ENCODE measurements around the gene NDUFV1. TPM values are rescaled to one million over a fixed set of nuclear protein-coding genes. Genes with fewer than 3 reads are reported as not detected.

NDUFV1 gene
- total RNA-seq = 168 and 191 TPM in 2 replicates

GRCh38 chr11:67606492-67607295 is at the start of gene NDUFV1:
NDUFV1 (plus strand) TSS chr11:67606936; CDS start chr11:67607005, 69 bp downstream.

GRCh38 chr11:67583247-67584204 is 23.2 kb upstream of the NDUFV1 start, which contains the start of gene GSTP1:
GSTP1 (plus strand) TSS chr11:67583812; CDS start chr11:67583844, 32 bp downstream.

DNA sequence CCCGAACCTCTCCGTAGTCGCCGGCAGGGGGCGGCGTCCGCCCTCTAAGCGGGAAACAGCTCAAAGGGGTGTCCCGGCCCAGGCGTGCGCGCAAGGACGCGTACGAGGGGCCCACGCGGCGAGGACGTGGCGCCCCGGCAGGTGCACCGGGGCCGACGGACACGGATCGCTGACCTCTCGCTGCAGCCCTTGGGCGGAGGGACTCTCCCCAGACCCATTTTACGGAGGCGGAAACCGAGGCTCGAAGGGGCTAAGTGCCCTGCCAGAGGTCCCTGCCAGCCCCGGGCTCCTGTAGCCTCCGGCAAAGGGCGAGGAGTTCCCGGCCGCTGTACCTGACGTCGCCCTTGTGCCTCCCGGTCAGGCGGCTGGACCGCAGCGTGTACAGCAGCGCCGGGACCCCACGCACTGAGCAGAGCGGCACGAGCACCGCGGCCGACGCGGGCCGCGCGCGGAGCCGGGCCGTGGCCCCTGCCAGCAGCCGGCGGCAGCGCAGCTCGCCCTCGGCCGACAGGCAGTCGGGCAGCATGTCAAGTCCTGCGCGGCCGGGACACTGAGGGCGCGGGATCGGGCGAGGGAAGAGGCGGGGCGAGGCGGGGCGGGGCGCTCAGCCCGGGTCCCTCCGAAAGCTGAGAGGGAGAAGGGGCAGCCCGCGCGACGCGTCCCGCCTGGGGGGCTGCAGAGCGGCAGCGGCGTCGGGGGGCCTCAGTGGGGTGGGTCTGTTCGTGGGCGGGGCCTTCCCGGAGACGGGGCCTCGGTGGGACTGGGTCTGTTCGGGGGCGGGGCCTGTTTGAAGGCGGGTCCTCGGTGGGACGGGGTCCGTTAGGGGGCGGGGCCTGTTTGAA is 22.9 kb downstream of the NDUFV1 start, which contains the start of gene NUDT8:
TSS of gene NUDT8 (minus strand) at position 552 of the 842 bp plus-strand sequence. CDS start at position 526, 26 bp downstream.

DNA sequence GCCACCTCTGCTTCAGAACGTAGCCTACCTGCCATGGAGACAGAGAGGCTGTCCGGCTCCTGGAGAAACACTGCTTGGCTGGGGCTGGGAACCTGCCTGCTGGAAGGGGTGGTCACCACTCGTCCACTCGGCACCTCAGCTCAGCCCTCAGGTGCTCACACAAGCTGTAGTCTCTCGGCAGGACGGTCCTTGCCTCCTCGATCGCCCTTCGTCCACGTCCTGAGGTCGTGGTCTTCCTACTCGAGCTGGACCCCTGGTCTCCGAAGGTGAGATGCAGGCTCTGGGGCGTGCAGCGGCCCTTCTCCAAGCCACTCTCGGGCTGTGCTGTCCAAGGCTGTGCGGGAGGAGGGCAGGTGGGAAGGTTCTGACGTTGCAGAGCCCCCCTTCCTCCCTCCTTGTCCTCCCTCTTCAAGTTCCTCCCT is 32.7 kb downstream of the NDUFV1 start, which contains the start of gene TBX10:
TSS of gene TBX10 (minus strand) at position 326 of the 422 bp plus-strand sequence. CDS start at position 35, 291 bp downstream.

Other genes starting within 250 kb of the NDUFV1 start
- 2.8 and 3.9 TPM in 2 replicates for gene CLCF1, start 233.3 kb upstream of the NDUFV1 start, total RNA-seq
- gene RAD9A, start 214.9 kb upstream of the NDUFV1 start, total RNA-seq = 7.3 and 7.6 TPM in 2 replicates
- 159 and 215 TPM in 2 replicates for gene PPP1CA, start 205.1 kb upstream of the NDUFV1 start, total RNA-seq
- gene TBC1D10C, start 202.9 kb upstream of the NDUFV1 start, total RNA-seq = not detected in 2 replicates
- under 0.01 and 0.12 TPM in 2 replicates for gene CARNS1, start 191.3 kb upstream of the NDUFV1 start, total RNA-seq
- 37.1 and 68.3 TPM in 2 replicates for gene RPS6KB2, start 178.4 kb upstream of the NDUFV1 start, total RNA-seq
- gene PTPRCAP, start 169.3 kb upstream of the NDUFV1 start, total RNA-seq = 0.44 and 0.62 TPM in 2 replicates
- gene CORO1B, start 163.5 kb upstream of the NDUFV1 start, total RNA-seq = 110 and 138 TPM in 2 replicates
- gene GPR152, start 154.2 kb upstream of the NDUFV1 start, total RNA-seq = not detected in 2 replicates
- not detected in 2 replicates for gene CABP4, start 151.6 kb upstream of the NDUFV1 start, total RNA-seq
- 28.4 and 30.1 TPM in 2 replicates for gene TMEM134, start 137.7 kb upstream of the NDUFV1 start, total RNA-seq
- gene AIP, start 123.9 kb upstream of the NDUFV1 start, total RNA-seq = 63.2 and 102 TPM in 2 replicates
- 12.1 and 16.5 TPM in 2 replicates for gene PITPNM1, start 101.6 kb upstream of the NDUFV1 start, total RNA-seq
- 14.7 and 30.4 TPM in 2 replicates for gene CDK2AP2, start 98.8 kb upstream of the NDUFV1 start, total RNA-seq
- gene CABP2, start 83.5 kb upstream of the NDUFV1 start, total RNA-seq = not detected in 2 replicates
- gene GSTP1, start 23.1 kb upstream of the NDUFV1 start, total RNA-seq = 596 and 840 TPM in 2 replicates
- 7.5 and 8.7 TPM in 2 replicates for gene NUDT8, start 23.0 kb downstream of the NDUFV1 start, total RNA-seq
- gene TBX10, start 32.8 kb downstream of the NDUFV1 start, total RNA-seq = not detected in 2 replicates
- gene ACY3, start 43.8 kb downstream of the NDUFV1 start, total RNA-seq = not detected in 2 replicates
- not detected in 2 replicates for gene ALDH3B2, start 67.7 kb downstream of the NDUFV1 start, total RNA-seq